Measurements from ENCODE around the gene NHSL2.

GRCh38 chrX:71976753-71977152 lies 66.1 kb downstream of the NHSL2 start:
- TF ChIP-seq POLR2AphosphoS5 (IDR thresholded peaks at IDR 0.05) = no peak
- TF ChIP-seq, protein P1, sequence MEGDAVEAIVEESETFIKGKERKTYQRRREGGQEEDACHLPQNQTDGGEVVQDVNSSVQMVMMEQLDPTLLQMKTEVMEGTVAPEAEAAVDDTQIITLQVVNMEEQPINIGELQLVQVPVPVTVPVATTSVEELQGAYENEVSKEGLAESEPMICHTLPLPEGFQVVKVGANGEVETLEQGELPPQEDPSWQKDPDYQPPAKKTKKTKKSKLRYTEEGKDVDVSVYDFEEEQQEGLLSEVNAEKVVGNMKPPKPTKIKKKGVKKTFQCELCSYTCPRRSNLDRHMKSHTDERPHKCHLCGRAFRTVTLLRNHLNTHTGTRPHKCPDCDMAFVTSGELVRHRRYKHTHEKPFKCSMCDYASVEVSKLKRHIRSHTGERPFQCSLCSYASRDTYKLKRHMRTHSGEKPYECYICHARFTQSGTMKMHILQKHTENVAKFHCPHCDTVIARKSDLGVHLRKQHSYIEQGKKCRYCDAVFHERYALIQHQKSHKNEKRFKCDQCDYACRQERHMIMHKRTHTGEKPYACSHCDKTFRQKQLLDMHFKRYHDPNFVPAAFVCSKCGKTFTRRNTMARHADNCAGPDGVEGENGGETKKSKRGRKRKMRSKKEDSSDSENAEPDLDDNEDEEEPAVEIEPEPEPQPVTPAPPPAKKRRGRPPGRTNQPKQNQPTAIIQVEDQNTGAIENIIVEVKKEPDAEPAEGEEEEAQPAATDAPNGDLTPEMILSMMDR (IDR thresholded peaks at IDR 0.05 in 8 of 11, conservative IDR thresholded peaks at IDR 0.05 in 3 of 11) = no peak

Measured in spleen (tissue), 7 donors.